GM23338 (cell line): Measurements from ENCODE around the gene METTL14. TPM values are rescaled to one million over a fixed set of nuclear protein-coding genes. Genes with fewer than 3 reads are reported as not detected.
"Not testable (repeated sequence)": the region's sequence is repeated elsewhere in the genome, so short reads cannot be mapped to it uniquely, and the experiment has no call there.

Source experiments
- ATAC-seq: fragments of 200-7000 bp; cut with Tn5 transposase; 3 replicates; pipeline ENCODE4 v1.9.1; 2020
- DNase-seq: peaks from one replicate; pipeline ENCODE4 v3.0.0-alpha.2; 2015; ENCODE audit warnings: low spot score
- H2AFZ ChIP-seq: fragments of 200-600 bp; sonication (generic); 2 replicates; pipeline ENCODE4 v1.8.0; 2016; ENCODE audit warnings: antibody characterized with exemption, mild to moderate bottlenecking, moderate library complexity
- H3F3A ChIP-seq: fragments of 200-600 bp; sonication (generic); replicated peaks from 2 replicates; pipeline ENCODE4 v1.8.0; 2017; ENCODE audit warnings: antibody characterized with exemption, mixed run types, low read depth
- H3K27ac ChIP-seq: fragments of 200-600 bp; sonication (generic); 2 replicates; pipeline ENCODE4 v1.6.1; 2016; ENCODE audit warnings: low read depth
- H3K27me3 ChIP-seq: fragments of 200-600 bp; sonication (generic); 2 replicates; pipeline ENCODE4 v1.8.0; 2016; ENCODE audit warnings: mild to moderate bottlenecking, mixed run types, moderate library complexity; ENCODE audit not compliant: insufficient read depth
- H3K36me3 ChIP-seq: fragments of 200-600 bp; sonication (generic); 2 replicates; pipeline ENCODE4 v1.8.0; 2016; ENCODE audit warnings: mild to moderate bottlenecking; ENCODE audit not compliant: insufficient read depth
- H3K4me1 ChIP-seq: fragments of 200-600 bp; sonication (generic); 2 replicates; pipeline ENCODE4 v1.8.0; 2016; ENCODE audit warnings: mild to moderate bottlenecking, moderate library complexity; ENCODE audit not compliant: insufficient read depth
- H3K4me2 ChIP-seq: fragments of 200-600 bp; sonication (generic); 2 replicates; pipeline ENCODE4 v1.7.1; 2017; ENCODE audit warnings: mixed run types
- H3K4me3 ChIP-seq: fragments of 200-600 bp; sonication (generic); 2 replicates; pipeline ENCODE4 v1.6.1; 2016; ENCODE audit warnings: mixed run types
- H3K79me2 ChIP-seq: fragments of 200-600 bp; sonication (generic); replicated peaks from 2 replicates; pipeline ENCODE4 v1.8.0; 2017; ENCODE audit warnings: mild to moderate bottlenecking; ENCODE audit not compliant: insufficient read depth
- H3K9me2 ChIP-seq: fragments of 200-600 bp; sonication (generic); 2 replicates; pipeline ENCODE4 v1.8.0; 2017; ENCODE audit not compliant: insufficient read depth
- H4K20me1 ChIP-seq: fragments of 200-600 bp; sonication (generic); replicated peaks from 2 replicates; pipeline ENCODE4 v1.8.0; 2017; ENCODE audit warnings: mild to moderate bottlenecking; ENCODE audit not compliant: insufficient read depth
- H3K27ac Mint-ChIP-seq: 2 replicates; pipeline ENCODE4 v1.8.0; 2020; ENCODE audit warnings: inconsistent platforms, mild to moderate bottlenecking, moderate library complexity, mixed read lengths
- H3K27me3 Mint-ChIP-seq: 3 replicates; pipeline ENCODE4 v1.8.0; 2022; ENCODE audit warnings: low read depth, mild to moderate bottlenecking, moderate library complexity, mixed read lengths, inconsistent platforms; ENCODE audit not compliant: insufficient read depth, poor library complexity
- H3K36me3 Mint-ChIP-seq: 3 replicates; pipeline ENCODE4 v1.8.0; 2021; ENCODE audit warnings: low read depth, mild to moderate bottlenecking, inconsistent platforms, moderate library complexity, mixed read lengths
- H3K4me1 Mint-ChIP-seq: 3 replicates; pipeline ENCODE4 v1.8.0; 2020; ENCODE audit warnings: mild to moderate bottlenecking, inconsistent platforms, mixed read lengths
- H3K4me3 Mint-ChIP-seq: 3 replicates; pipeline ENCODE4 v1.8.0; 2021; ENCODE audit warnings: moderate library complexity, mild to moderate bottlenecking, inconsistent platforms, mixed read lengths
- H3K9me3 Mint-ChIP-seq: 3 replicates; pipeline ENCODE4 v1.8.0; 2020; ENCODE audit warnings: moderate library complexity, mild to moderate bottlenecking, inconsistent platforms, mixed read lengths
- CREB1 ChIP-seq: fragments of 250-450 bp; sonication (Bioruptor Pico); IDR thresholded peaks from 2 replicates; pipeline ENCODE4 v1.5.0; 2020; ENCODE audit warnings: low read depth, mild to moderate bottlenecking, moderate library complexity
- ETS1 ChIP-seq: IDR thresholded peaks from 2 replicates; pipeline ENCODE4 v1.6.1; 2016; ENCODE audit warnings: antibody characterized with exemption
- NANOG ChIP-seq: IDR thresholded peaks from 2 replicates; pipeline ENCODE4 v1.6.1; 2016; ENCODE audit warnings: antibody characterized with exemption, borderline replicate concordance
- REST ChIP-seq: IDR thresholded peaks from one replicate; pipeline ENCODE4 v1.6.1; 2018; ENCODE audit warnings: antibody characterized with exemption; ENCODE audit not compliant: unreplicated experiment
- ZNF462 ChIP-seq: fragments of 250-450 bp; sonication (Bioruptor Pico); IDR thresholded peaks from 2 replicates; pipeline ENCODE4 v1.5.0; 2020; ENCODE audit warnings: mild to moderate bottlenecking, moderate library complexity
- polyA plus RNA-seq: library from polyadenylated mRNA; unstranded; fragments of >200 nt; fragmentation: Nextera tagmentation; extraction: Ambion mirVana; gene quantifications from 2 replicates; pipeline ENCODE4 v1.2.1, GENCODE V29; 2016
- total RNA-seq: library from RNA; depleted of rRNA; stranded (reverse); fragments of >200 nt; shearing (Covaris generic); gene quantifications from 2 replicates; pipeline ENCODE4 v1.2.3, GENCODE V29; 2014

The METTL14 gene
- total and polyA plus RNA-seq, 2 experiments from 2014 or later = 39.3 to 56.8 TPM

GRCh38 chr4:118669220-118669619, 16.0 kb upstream of the METTL14 start:
- H4K20me1 ChIP-seq, H3K9me3 Mint-ChIP-seq, H3K27me3 Mint-ChIP-seq, H3K27ac ChIP-seq, H3F3A ChIP-seq, H3K27me3 ChIP-seq, H3K4me1 ChIP-seq, H3K36me3 Mint-ChIP-seq, H3K4me3 Mint-ChIP-seq, H3K9me2 ChIP-seq, H3K4me3 ChIP-seq, H3K79me2 ChIP-seq, H3K4me2 ChIP-seq, H3K4me1 Mint-ChIP-seq, ATAC-seq, H2AFZ ChIP-seq, H3K36me3 ChIP-seq: not testable (repeated sequence)
- H3K27ac Mint-ChIP-seq = peak overlapping the region; percentile 18; the same call in 1 of the 2 replicates
- peak; percentile 92 for DNase-seq
- TF ChIP-seq NANOG (peak; percentile 69; the same call in 1 of the 2 replicates), REST (peak; percentile 79), CREB1 (CRISPR knock-in tag) (peak; percentile 61; the same call in 1 of the 2 replicates), ETS1 (peak; percentile 69; the same call in 1 of the 2 replicates), ZNF462 (CRISPR knock-in tag) (peak; percentile 84; the same call in 1 of the 2 replicates)

GRCh38 chr4:118670968-118671367, 14.2 kb upstream of the METTL14 start:
- not testable (repeated sequence) for H3K36me3 ChIP-seq, ATAC-seq, H3K9me3 Mint-ChIP-seq

More at GRCh38 chr4:118670968-118671367, 14.2 kb upstream of the METTL14 start:
- not testable (repeated sequence) for H3K27me3 Mint-ChIP-seq, H4K20me1 ChIP-seq, H3K4me2 ChIP-seq, H3K4me3 ChIP-seq, H3F3A ChIP-seq, H3K27ac Mint-ChIP-seq, H3K36me3 Mint-ChIP-seq, H3K9me2 ChIP-seq, H3K79me2 ChIP-seq, DNase-seq, H3K4me1 Mint-ChIP-seq, H3K27me3 ChIP-seq, H2AFZ ChIP-seq, H3K27ac ChIP-seq, H3K4me3 Mint-ChIP-seq, H3K4me1 ChIP-seq
